Retinal pigment epithelial cell (primary cell): ENCODE results near the gene RPS25.
"Not testable (repeated sequence)": the region's sequence is repeated elsewhere in the genome, so short reads cannot be mapped to it uniquely, and the experiment has no call there.

Source experiments
- DNase-seq: peaks from one replicate; pipeline ENCODE4 v3.0.0-alpha.2; 2010; ENCODE audit warnings: low read depth
- H3K4me3 ChIP-seq: 2 replicates; pipeline ENCODE4 v1.5.1; 2011; ENCODE audit warnings: mild to moderate bottlenecking, low read length, control low read depth, moderate library complexity
- CTCF ChIP-seq: conservative IDR thresholded peaks from 2 replicates; pipeline ENCODE4 v1.5.1; 2011; ENCODE audit warnings: low read depth, low read length, control low read depth, inconsistent platforms

Gene RPS25

DNA sequence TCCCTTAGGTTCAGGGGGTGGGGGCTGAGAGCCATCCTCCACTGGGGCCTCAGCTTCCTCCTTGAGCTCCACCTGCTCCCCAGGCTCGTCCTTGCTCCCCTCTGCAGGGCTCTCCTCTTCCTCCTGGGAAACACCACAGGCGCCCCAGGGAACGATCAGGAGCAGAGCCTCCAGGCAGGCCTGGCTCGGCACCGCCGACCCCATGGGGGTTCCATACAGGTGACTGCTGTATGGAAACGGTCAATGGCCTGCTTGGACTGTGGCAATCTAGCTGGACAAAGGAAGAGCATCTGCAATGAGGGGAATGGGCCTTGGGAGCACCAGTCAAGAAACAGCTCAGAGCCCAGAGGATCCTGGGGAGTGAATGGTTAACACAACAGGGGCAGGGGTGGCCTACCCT is 30.9 kb upstream of the RPS25 start:
- no peak for DNase-seq
- TF ChIP-seq CTCF = no peak
- H3K4me3 ChIP-seq = no peak overlapping the region

DNA sequence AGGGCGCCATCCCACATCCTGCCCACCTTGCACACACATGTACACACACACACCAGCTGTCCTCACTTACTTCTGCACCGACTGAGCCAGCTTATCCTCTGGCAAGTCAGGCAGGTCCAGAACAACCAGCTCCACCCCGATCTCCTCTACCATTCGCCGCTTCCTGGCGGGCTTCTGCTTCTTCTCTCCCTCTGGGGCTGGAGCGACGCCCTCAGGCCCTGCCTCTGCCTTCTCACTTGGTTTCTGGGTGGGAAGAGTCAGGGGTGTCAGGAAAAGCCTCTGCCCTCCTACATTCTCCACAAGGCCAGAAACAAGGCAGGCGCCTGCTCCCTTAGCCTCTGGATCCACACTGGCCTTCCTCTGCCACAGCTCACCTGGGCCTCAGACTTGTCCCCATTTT is 30.5 kb upstream of the RPS25 start:
- no peak for TF ChIP-seq CTCF
- no peak for DNase-seq
- H3K4me3 ChIP-seq = no peak overlapping the region

- no peak for TF ChIP-seq CTCF
- H3K4me3 ChIP-seq = no peak overlapping the region
- no peak for DNase-seq
These were observed 29.1 kb upstream of the RPS25 start for GRCh38 chr11:119047205-119047604.

DNA sequence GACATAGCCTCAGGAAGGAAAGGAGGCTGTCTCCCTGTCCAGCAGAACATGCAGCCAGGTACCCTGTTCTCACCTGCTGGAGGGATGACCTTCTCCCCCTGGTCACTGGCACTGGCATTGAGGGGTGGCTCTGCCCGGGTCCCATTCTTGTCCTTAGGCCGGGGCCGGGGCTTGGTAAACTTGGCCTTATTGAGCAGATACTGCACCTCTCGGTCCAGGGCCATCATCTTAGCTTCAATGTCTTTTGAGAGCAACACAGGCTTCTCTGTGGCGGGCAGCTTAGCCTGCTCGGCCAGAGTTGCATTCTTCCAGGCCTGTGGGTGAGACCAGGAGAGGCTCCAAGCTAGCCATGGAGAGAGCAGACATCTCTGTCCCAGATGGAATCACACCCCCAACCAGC is 28.3 kb upstream of the RPS25 start:
- TF ChIP-seq CTCF = no peak
- DNase-seq = no peak
- H3K4me3 ChIP-seq = no peak overlapping the region

DNA sequence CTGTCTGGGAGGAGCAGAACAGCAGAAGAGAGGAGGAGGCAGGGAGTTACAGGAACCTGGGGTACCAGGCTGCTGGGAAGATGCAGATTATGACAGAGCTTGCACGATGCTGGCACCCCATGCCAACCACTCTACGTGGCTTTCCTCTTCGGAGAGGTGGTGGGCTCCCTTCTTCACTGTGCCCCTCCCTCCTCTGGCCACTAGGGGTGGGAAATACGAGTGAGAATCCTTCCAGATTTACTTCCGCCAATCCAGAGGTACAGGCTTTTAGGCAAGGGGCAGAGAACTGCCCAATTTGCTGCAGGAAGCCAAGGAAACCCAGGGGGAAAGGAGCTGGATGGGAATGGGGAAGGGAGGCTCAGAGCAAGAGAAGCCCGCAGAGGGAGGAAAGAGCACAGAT is 26.6 kb upstream of the RPS25 start:
- peak; percentile 32 for TF ChIP-seq CTCF
- no peak overlapping the region for H3K4me3 ChIP-seq
- no peak for DNase-seq

- TF ChIP-seq CTCF = no peak
- H3K4me3 ChIP-seq = no peak overlapping the region
- DNase-seq = no peak
These were observed 24.8 kb upstream of the RPS25 start for GRCh38 chr11:119042927-119043326.

GRCh38 chr11:119041821-119042514 is 23.8 kb upstream of the RPS25 start:
- no peak for DNase-seq
- H3K4me3 ChIP-seq = no peak overlapping the region
- no peak for TF ChIP-seq CTCF

DNA sequence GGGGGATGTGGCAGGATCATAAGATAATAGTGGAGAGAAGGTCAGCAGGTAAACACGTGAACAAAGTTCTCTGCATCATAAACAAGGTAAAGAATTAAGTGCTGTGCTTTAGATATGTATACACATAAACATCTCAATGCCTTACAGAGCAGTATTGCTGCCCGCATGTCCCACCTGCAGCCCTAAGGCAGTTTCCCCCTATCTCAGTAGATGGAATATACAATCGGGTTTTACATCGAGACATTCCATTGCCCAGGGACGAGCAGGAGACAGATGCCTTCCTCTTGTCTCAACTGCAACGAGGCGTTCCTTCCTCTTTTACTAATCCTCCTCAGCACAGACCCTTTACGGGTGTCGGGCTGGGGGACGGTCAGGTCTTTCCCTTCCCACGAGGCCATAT is 21.3 kb upstream of the RPS25 start:
- DNase-seq, H3K4me3 ChIP-seq: not testable (repeated sequence)
